C4-2B (cell line): ENCODE data around the gene CSRP1.

ENCODE experiments used
- H3K27ac ChIP-seq: fragments of 450-650 bp; 2 replicates; pipeline ENCODE4 v1.5.1; 2017
- CTCF ChIP-seq: fragments of 450-650 bp; conservative IDR thresholded peaks from 2 replicates; pipeline ENCODE4 v1.5.1; 2017; ENCODE audit warnings: mild to moderate bottlenecking
- ZFX ChIP-seq: fragments of 450-650 bp; IDR thresholded peaks from 2 replicates; pipeline ENCODE4 v1.6.1; 2017

CSRP1 gene

GRCh38 chr1:201509601-201510374, 2.9 kb upstream of the CSRP1 start:
- H3K27ac ChIP-seq = peak overlapping the region; percentile 90
- TF ChIP-seq ZFX = no peak
- no peak for TF ChIP-seq CTCF

GRCh38 chr1:201508809-201509208, 1.9 kb upstream of the CSRP1 start:
- no peak overlapping the region for H3K27ac ChIP-seq
- TF ChIP-seq ZFX (no peak), CTCF (no peak)

- peak overlapping the region; percentile 87 for H3K27ac ChIP-seq
- TF ChIP-seq ZFX = peak; percentile 61; the same call in 1 of the 2 replicates
- TF ChIP-seq CTCF = no peak
These were observed 395 bp upstream of the CSRP1 start for GRCh38 chr1:201507360-201507675.

GRCh38 chr1:201506092-201506491, 831 bp downstream of the CSRP1 start:
- TF ChIP-seq CTCF (no peak), ZFX (no peak)
- H3K27ac ChIP-seq = peak overlapping the region; percentile 87

GRCh38 chr1:201505503-201505890, 1.4 kb downstream of the CSRP1 start:
- peak overlapping the region; percentile 87; the same call in 1 of the 2 replicates for H3K27ac ChIP-seq
- TF ChIP-seq CTCF = no peak
- TF ChIP-seq ZFX = no peak

- H3K27ac ChIP-seq = no peak overlapping the region
- TF ChIP-seq ZFX = no peak
- no peak for TF ChIP-seq CTCF
These were observed 2.0 kb downstream of the CSRP1 start for GRCh38 chr1:201504799-201505502.

GRCh38 chr1:201504179-201504631, 2.7 kb downstream of the CSRP1 start:
- no peak overlapping the region for H3K27ac ChIP-seq
- TF ChIP-seq ZFX = no peak
- no peak for TF ChIP-seq CTCF
